ENCODE results near the gene HBE1.

Gene HBE1

GRCh38 chr11:5232176-5232575 lies 37.6 kb downstream of the HBE1 start:
- DNase-seq: no peak

DNA sequence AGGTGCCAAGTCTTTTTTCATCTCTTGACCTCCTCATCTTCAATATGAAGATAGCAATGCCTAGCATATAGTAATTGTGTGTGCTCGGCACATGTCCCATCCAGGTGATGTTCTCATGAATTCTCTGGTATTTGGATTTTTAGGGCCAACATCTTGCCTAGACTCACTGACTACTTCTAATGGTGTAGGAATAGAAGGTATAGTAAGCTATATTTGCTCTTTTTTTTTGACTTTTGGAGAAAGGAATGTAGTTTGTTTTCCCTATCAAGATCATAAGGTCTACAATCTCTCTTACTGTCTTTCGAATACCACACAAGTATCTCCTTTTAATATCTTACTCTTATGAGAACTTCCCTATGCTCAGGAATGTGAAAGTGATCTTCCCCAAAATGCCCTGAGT lies 38.6 kb downstream of the HBE1 start:
- no peak for DNase-seq

DNA sequence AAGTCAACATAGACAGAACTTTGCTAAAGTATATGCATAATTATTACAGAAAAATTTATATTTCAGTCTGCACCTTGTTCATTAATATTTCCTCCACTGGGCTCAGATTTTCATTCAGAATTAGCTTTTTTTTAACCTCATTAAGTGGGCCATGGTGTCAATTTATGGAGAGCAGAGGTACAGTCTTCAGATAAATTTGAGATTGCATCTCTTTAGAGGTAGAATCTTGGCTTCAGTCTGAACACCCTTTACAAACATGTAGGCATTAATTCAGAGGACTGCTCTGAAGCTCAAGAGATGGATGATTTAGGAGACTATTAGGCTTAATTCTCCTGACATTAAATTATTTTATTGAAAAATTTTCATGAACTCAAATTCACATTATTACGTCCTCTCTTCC lies 39.5 kb downstream of the HBE1 start:
- DNase-seq: no peak

- DNase-seq: no peak
Measured at GRCh38 chr11:5229796-5230195, 39.9 kb downstream of the HBE1 start.

DNA sequence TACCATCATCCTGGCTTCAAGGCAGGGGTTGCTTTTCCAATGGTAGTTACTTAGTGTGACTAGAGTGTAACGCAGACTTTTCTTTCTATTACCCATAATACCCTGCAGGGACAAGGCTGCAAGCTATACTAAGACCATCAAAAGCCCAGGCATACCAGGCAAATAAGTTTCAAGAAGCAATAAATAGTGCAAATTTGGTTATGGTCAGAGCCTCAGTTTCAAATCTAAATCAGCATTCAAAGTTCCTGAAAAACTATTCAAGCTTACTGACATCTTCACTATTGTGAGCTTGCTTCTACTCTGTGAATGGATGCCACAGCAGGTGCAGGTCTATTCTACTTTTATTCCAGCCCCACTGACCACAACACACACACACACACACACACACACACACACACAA lies 40.4 kb downstream of the HBE1 start:
- DNase-seq: no peak

GRCh38 chr11:5228124-5228523 lies 41.6 kb downstream of the HBE1 start:
- no peak for DNase-seq

- DNase-seq: no peak
Measured at GRCh38 chr11:5227681-5228080, 42.1 kb downstream of the HBE1 start.

GRCh38 chr11:5226732-5227310 lies 42.9 kb downstream of the HBE1 start, which contains the start of gene HBB:
Gene HBB (minus strand): TSS chr11:5227071. CDS start chr11:5227021, 50 bp downstream.
- DNase-seq: no peak

DNA sequence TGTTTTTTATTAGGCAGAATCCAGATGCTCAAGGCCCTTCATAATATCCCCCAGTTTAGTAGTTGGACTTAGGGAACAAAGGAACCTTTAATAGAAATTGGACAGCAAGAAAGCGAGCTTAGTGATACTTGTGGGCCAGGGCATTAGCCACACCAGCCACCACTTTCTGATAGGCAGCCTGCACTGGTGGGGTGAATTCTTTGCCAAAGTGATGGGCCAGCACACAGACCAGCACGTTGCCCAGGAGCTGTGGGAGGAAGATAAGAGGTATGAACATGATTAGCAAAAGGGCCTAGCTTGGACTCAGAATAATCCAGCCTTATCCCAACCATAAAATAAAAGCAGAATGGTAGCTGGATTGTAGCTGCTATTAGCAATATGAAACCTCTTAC lies 44.3 kb downstream of the HBE1 start:
- no peak for DNase-seq

GRCh38 chr11:5224538-5225479 lies 44.9 kb downstream of the HBE1 start:
- no peak for DNase-seq

DNA sequence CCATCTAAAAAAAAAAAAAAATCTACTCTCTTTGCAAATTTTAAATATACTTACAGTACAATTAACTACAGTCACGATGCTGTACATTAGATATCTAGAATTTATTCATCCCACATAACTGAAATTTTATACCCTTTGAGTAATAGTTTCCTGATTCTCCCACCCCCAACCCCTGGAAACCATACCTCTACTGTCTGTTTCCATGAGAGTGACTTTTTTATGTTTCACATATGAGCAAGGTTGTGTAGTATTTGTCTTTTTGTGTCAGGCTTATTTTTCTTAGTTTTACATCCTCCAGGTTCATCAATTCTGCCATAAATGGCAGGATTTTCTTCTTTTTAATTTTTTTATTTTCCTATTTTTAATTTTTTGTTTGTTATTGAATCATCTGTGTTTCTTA lies 46.1 kb downstream of the HBE1 start:
- no peak for DNase-seq

DNA sequence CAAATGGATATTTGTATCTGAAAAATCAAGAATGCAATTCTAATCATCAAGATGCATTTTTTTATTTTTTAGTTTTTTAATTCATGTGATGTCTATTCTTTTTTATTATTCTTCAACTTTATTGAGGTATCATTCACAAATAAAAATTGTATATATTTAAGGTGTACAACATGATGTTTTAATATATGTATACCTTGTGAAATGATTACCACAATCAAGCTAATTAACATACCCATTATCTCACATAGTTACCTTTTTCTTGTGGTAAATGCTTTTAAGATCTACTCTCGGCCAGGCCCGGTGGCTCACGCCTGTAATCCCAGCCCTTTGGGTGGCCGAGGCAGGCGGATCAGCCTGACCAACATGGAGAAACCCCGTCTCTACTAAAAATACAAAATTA lies 46.6 kb downstream of the HBE1 start:
- no peak for DNase-seq
